HG03565 (cell line): ENCODE data around the gene PFKP.

ENCODE experiments used
- ATAC-seq: cut with Tn5 transposase; IDR thresholded peaks from one replicate; pipeline ENCODE4 v1.9.1; 2021; ENCODE audit warnings: mild to moderate bottlenecking, moderate library complexity; ENCODE audit not compliant: unreplicated experiment

PFKP gene

GRCh38 chr10:3110782-3111620, 43.7 kb downstream of the PFKP start:
- no peak for ATAC-seq

- ATAC-seq: no peak
Observed at GRCh38 chr10:3111621-3112163, 44.3 kb downstream of the PFKP start.

GRCh38 chr10:3113343-3113720, 46.0 kb downstream of the PFKP start:
- no peak for ATAC-seq

GRCh38 chr10:3115685-3116084, 48.3 kb downstream of the PFKP start:
- ATAC-seq: no peak

GRCh38 chr10:3116508-3117100, 49.3 kb downstream of the PFKP start:
- no peak for ATAC-seq

- ATAC-seq: no peak
Observed at GRCh38 chr10:3117486-3117885, 50.1 kb downstream of the PFKP start.

- ATAC-seq: no peak
Observed at GRCh38 chr10:3118641-3119091, 51.3 kb downstream of the PFKP start.

- ATAC-seq: no peak
Observed at GRCh38 chr10:3119796-3120459, 52.6 kb downstream of the PFKP start.

- ATAC-seq: no peak
Observed at GRCh38 chr10:3122034-3122433, 54.7 kb downstream of the PFKP start.

- no peak for ATAC-seq
Observed at GRCh38 chr10:3122486-3123205, 55.3 kb downstream of the PFKP start.

- no peak for ATAC-seq
Observed at GRCh38 chr10:3123571-3124411, 56.4 kb downstream of the PFKP start.

GRCh38 chr10:3124412-3125175, 57.2 kb downstream of the PFKP start:
- ATAC-seq: no peak

- ATAC-seq: no peak
Observed at GRCh38 chr10:3125527-3126170, 58.3 kb downstream of the PFKP start.

- ATAC-seq: no peak
Observed at GRCh38 chr10:3126249-3126648, 58.9 kb downstream of the PFKP start.

- no peak for ATAC-seq
Observed at GRCh38 chr10:3126741-3127346, 59.5 kb downstream of the PFKP start.

- no peak for ATAC-seq
Observed at GRCh38 chr10:3127921-3128320, 60.6 kb downstream of the PFKP start.

- no peak for ATAC-seq
Observed at GRCh38 chr10:3128379-3129130, 61.2 kb downstream of the PFKP start.
